Liver (tissue), 9 donors: Measurements from ENCODE around the gene YPEL2. TPM values are rescaled to one million over a fixed set of nuclear protein-coding genes. Genes with fewer than 3 reads are reported as not detected.

Source experiments
- DNase-seq: peaks from one replicate; pipeline ENCODE4 v3.0.0-alpha.2; 2017; ENCODE audit warnings: low spot score
- H3K27ac ChIP-seq, 2 donors: one replicate each; pipeline ENCODE4 v1.7.0; 2013; ENCODE audit warnings: inconsistent platforms in 2 of 2, low read length in 2 of 2, control low read depth in 1 of 2, low read depth in 1 of 2, mild to moderate bottlenecking in 1 of 2
- H3K27me3 ChIP-seq, 4 donors: one replicate each; pipeline versions ENCODE4 v1.6.1 to v1.7.0; 2013; ENCODE audit warnings: low read length in 3 of 4, inconsistent platforms in 1 of 4, mild to moderate bottlenecking in 1 of 4, moderate library complexity in 1 of 4; ENCODE audit not compliant: control insufficient read depth in 4 of 4, insufficient read depth in 4 of 4
- H3K36me3 ChIP-seq, 4 donors: one replicate each; pipeline versions ENCODE4 v1.6.1 to v1.7.0; 2013; ENCODE audit warnings: low read length in 3 of 4, mild to moderate bottlenecking in 3 of 4, low read depth in 1 of 4, moderate library complexity in 1 of 4; ENCODE audit not compliant: control insufficient read depth in 4 of 4, insufficient read depth in 3 of 4
- H3K4me1 ChIP-seq, 4 donors: one replicate each; pipeline versions ENCODE4 v1.6.1 to v1.7.0; 2013; ENCODE audit warnings: low read length in 3 of 4, mild to moderate bottlenecking in 3 of 4, moderate library complexity in 1 of 4; ENCODE audit not compliant: control insufficient read depth in 4 of 4, insufficient read depth in 4 of 4
- H3K4me3 ChIP-seq, 3 donors: one replicate each; pipeline versions ENCODE4 v1.6.1 to v1.7.0; 2013; ENCODE audit warnings: low read length in 3 of 3, control low read depth in 1 of 3, low read depth in 1 of 3, mild to moderate bottlenecking in 1 of 3
- H3K9ac ChIP-seq, 2 donors: one replicate each; pipeline ENCODE4 v1.7.0; 2013; ENCODE audit warnings: low read length in 2 of 2, mild to moderate bottlenecking in 2 of 2, moderate library complexity in 2 of 2, control low read depth in 1 of 2, low read depth in 1 of 2
- H3K9me3 ChIP-seq, 4 donors: one replicate each; pipeline versions ENCODE4 v1.6.1 to v1.7.0; 2013; ENCODE audit warnings: low read length in 3 of 4; ENCODE audit not compliant: control insufficient read depth in 4 of 4
- FOXA1 ChIP-seq: IDR thresholded peaks from 2 replicates; pipeline ENCODE4 v1.6.1; 2016; ENCODE audit warnings: antibody characterized with exemption
- GABPA ChIP-seq, 2 donors: IDR thresholded peaks in 1 of 2; conservative IDR thresholded peaks in 1 of 2; 2 replicates each; pipeline ENCODE4 v1.6.1; 2016; ENCODE audit warnings: antibody characterized with exemption in 2 of 2, mild to moderate bottlenecking in 1 of 2, moderate library complexity in 1 of 2
- HNF4A ChIP-seq, 2 donors: conservative IDR thresholded peaks; 2 replicates each; pipeline ENCODE4 v1.6.1; 2016; ENCODE audit warnings: antibody characterized with exemption in 2 of 2, mild to moderate bottlenecking in 2 of 2
- NR2F2 ChIP-seq: IDR thresholded peaks from 2 replicates; pipeline ENCODE4 v1.6.1; 2016; ENCODE audit warnings: antibody characterized with exemption
- RAD21 ChIP-seq, 2 donors: IDR thresholded peaks; 2 replicates each; pipeline ENCODE4 v1.6.1; 2016; ENCODE audit warnings: antibody characterized with exemption in 2 of 2, mild to moderate bottlenecking in 2 of 2
- RXRA ChIP-seq, 2 donors: IDR thresholded peaks; 2 replicates each; pipeline ENCODE4 v1.6.1; 2017 to 2018; ENCODE audit warnings: antibody characterized with exemption in 2 of 2, mild to moderate bottlenecking in 1 of 2
- SP1 ChIP-seq: IDR thresholded peaks from 2 replicates; pipeline ENCODE4 v1.6.1; 2018; ENCODE audit warnings: antibody characterized with exemption, mild to moderate bottlenecking
- TAF1 ChIP-seq: conservative IDR thresholded peaks from 2 replicates; pipeline ENCODE4 v1.6.1; 2016; ENCODE audit warnings: antibody characterized with exemption, mild to moderate bottlenecking
- WGBS: extraction: QIAGEN DNeasy Blood & Tissue Kit; methylation state at CpG from one replicate; pipeline ENCODE4 v1.1.7; 2013; 5-methylcytosine and 5-hydroxymethylcytosine counted together
- polyA plus RNA-seq, 2 donors: library from polyadenylated mRNA; stranded (reverse) in 1 of 2; unstranded in 1 of 2; fragments of 200-250 nt in 1 of 2; fragments of >200 nt in 1 of 2; fragmentation: Nextera tagmentation in 1 of 2; extraction: Ambion mirVana in 1 of 2; gene quantifications; one replicate each; pipeline versions ENCODE4 v1.2.1 to v1.2.3, GENCODE V29; 2013 to 2015
- total RNA-seq, 2 donors: library from RNA; depleted of rRNA; stranded (reverse); fragments of >200 nt; gene quantifications; one replicate each; pipeline ENCODE4 v1.2.3, GENCODE V29; 2014
- TF ChIP-seq, protein P1 (sequence below): IDR thresholded peaks from 2 replicates; pipeline ENCODE4 v1.6.1; 2016; ENCODE audit warnings: antibody characterized with exemption, mild to moderate bottlenecking
- TF ChIP-seq, protein P2 (sequence below): IDR thresholded peaks from 2 replicates; pipeline ENCODE4 v1.6.1; 2016; ENCODE audit warnings: antibody characterized with exemption
- donor health status: healthy.
- donor health status: healthy.
- donor health status: healthy.
- donor health status: healthy.
- donor health status: healthy.

Gene YPEL2
- total and polyA plus RNA-seq, 4 donors: 4.2 to 23.8 (median 11.3) TPM

DNA sequence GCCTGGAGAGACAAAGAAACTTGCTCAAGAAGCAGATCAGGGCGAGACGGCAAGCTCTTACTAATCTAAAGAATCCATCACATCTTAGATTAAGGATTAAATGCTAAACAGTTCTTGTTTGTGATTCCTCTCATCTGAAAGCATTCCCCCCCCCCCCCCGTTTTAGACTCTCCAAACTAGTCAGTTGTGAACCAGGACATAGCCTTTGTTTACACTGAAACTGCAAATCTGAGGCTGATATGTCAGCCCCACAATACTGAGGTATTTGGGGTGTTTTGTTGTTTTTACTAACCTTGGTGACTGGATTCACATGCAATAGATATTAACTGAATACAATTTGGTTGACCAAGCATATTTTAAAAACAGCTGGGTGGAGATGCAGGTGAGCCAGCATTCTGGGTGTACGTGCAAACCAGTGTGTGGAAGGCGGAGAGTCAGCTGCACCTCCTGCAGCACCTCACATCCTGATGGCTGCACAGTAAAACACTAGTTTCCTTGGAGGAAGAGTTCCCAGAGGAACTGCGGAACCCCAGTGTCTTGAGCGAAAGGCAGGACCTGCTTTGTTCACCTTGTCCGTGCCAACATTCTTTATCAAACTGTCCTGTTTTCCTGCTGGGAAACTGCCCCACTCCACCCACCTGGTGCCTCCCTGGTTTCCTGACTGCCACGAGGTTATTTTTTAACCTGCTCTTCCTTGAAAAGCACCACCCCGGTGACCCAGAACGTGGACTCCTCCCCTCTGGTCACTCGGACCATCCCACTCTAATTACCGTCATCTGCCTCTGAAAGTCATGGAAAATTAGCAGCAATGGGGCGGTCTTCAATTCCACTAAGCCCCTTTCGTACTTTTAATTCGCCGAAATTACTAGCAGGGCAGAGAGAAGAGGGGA lies 1.2 kb upstream of the YPEL2 start (continued):
- TF ChIP-seq, protein P1, sequence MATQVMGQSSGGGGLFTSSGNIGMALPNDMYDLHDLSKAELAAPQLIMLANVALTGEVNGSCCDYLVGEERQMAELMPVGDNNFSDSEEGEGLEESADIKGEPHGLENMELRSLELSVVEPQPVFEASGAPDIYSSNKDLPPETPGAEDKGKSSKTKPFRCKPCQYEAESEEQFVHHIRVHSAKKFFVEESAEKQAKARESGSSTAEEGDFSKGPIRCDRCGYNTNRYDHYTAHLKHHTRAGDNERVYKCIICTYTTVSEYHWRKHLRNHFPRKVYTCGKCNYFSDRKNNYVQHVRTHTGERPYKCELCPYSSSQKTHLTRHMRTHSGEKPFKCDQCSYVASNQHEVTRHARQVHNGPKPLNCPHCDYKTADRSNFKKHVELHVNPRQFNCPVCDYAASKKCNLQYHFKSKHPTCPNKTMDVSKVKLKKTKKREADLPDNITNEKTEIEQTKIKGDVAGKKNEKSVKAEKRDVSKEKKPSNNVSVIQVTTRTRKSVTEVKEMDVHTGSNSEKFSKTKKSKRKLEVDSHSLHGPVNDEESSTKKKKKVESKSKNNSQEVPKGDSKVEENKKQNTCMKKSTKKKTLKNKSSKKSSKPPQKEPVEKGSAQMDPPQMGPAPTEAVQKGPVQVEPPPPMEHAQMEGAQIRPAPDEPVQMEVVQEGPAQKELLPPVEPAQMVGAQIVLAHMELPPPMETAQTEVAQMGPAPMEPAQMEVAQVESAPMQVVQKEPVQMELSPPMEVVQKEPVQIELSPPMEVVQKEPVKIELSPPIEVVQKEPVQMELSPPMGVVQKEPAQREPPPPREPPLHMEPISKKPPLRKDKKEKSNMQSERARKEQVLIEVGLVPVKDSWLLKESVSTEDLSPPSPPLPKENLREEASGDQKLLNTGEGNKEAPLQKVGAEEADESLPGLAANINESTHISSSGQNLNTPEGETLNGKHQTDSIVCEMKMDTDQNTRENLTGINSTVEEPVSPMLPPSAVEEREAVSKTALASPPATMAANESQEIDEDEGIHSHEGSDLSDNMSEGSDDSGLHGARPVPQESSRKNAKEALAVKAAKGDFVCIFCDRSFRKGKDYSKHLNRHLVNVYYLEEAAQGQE: peak; percentile 59
- TF ChIP-seq FOXA1 (no peak), NR2F2 (peak; percentile 81), HNF4A (conservative IDR thresholded peaks at IDR 0.05) (peak; percentile 83 to 87), GABPA (IDR thresholded peaks at IDR 0.05 in 1 of 2, conservative IDR thresholded peaks at IDR 0.05 in 1 of 2) (no peak), RAD21 (IDR thresholded peaks at IDR 0.05) (peak; percentile 37 to 57)

DNA sequence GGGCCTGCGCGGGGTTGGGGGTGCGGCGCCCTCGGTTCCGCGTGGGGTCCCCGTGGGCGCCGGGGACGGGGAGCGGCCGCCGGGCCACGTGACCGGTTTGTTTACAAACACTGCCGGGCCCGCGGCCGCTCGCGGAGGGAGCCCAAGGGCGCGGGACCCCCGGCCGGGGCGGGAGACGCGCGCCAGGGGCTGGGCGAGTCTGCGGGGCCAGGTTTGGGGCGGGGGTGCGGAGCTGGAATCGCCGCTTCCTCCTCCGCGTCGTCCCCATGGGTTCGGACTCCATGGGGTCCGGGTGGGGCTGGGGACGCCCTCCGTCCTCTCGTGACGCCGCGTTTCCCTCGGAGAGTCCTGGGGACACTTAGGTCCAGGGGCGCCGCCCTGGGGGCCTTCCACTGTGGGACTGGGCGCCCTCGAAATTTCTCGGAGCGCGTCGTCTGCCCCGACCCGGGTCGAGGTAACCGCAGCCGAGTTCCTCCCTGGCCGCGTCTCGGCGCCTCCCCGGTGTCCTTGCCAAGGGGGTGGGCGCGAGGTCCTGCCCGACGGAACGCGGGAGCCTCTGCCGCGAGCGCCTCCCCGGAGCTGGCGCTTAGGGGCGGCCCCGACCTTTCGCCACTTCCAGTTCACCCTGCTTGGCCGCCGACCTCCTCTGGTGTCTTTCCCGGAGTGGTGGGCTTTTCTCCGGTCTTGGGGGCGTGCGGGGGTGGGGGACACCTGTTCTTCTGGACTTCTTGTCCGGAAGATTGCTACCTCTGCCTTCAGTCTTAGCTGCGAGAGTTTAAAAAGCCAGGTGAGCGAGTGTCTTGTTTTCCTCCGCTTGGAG lies 684 bp downstream of the YPEL2 start:
- DNase-seq: peak; percentile 52
- Histone ChIP-seq H3K4me1 (peaks cover 14 to 74% (median 49%) of the 10 kb centered on the region in 4 donors), H3K27ac (peak overlapping the region; percentile 98 to 99), H3K9ac (peak overlapping the region; percentile 57 to 72), H3K4me3 (peak overlapping the region; percentile 32 to 96 (median 92)), H3K36me3 (peaks cover 0 to 2% (median 0%) of the 10 kb centered on the region in 4 donors), H3K27me3 (no peaks in the 10 kb centered on the region), H3K9me3 (no peaks in the 10 kb centered on the region)
- TF ChIP-seq, protein P2, sequence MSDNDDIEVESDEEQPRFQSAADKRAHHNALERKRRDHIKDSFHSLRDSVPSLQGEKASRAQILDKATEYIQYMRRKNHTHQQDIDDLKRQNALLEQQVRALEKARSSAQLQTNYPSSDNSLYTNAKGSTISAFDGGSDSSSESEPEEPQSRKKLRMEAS: no peak
- peak; percentile 17 for TF ChIP-seq TAF1
- peak; percentile 0 to 47 for TF ChIP-seq RAD21 (IDR thresholded peaks at IDR 0.05)
- peak in 1 of 2 donors; percentile 10 for TF ChIP-seq RXRA (IDR thresholded peaks at IDR 0.05)
- TF ChIP-seq, protein P1: peak; percentile 27
- peak; percentile 6 for TF ChIP-seq SP1
- TF ChIP-seq HNF4A (conservative IDR thresholded peaks at IDR 0.05): no peak
- WGBS: under 1% methylated on average over 90 of the region's 90 CpGs
